Tibial nerve (tissue), 4 donors: ENCODE data around the gene AGO4. TPM values are rescaled to one million over a fixed set of nuclear protein-coding genes. Genes with fewer than 3 reads are reported as not detected.
"Not testable (repeated sequence)": the region's sequence is repeated elsewhere in the genome, so short reads cannot be mapped to it uniquely, and the experiment has no call there.

Source experiments
- DNase-seq, 2 donors: peaks; one replicate each; pipeline ENCODE4 v3.0.0-alpha.2; 2019; ENCODE audit warnings: low spot score in 2 of 2
- H3K27ac ChIP-seq, 4 donors: fragments of 200-600 bp; sonication (generic) in 3 of 4; one replicate each; pipeline ENCODE4 v1.5.1; 2017 to 2019; ENCODE audit warnings: mild to moderate bottlenecking in 1 of 4
- H3K27me3 ChIP-seq, 2 donors: fragments of 200-600 bp; sonication (generic) in 1 of 2; one replicate each; pipeline versions ENCODE4 v1.5.1 to v1.6.0; 2017 to 2019
- H3K36me3 ChIP-seq, 3 donors: fragments of 200-600 bp; sonication (generic); one replicate each; pipeline ENCODE4 v1.5.1; 2018 to 2019
- H3K4me1 ChIP-seq, 4 donors: fragments of 200-600 bp; sonication (generic) in 3 of 4; one replicate each; pipeline ENCODE4 v1.5.1; 2017 to 2019
- H3K4me3 ChIP-seq, 4 donors: fragments of 200-600 bp; sonication (generic) in 3 of 4; one replicate each; pipeline ENCODE4 v1.5.1; 2017 to 2019; ENCODE audit warnings: mild to moderate bottlenecking in 1 of 4, moderate library complexity in 1 of 4
- H3K9me3 ChIP-seq, 4 donors: fragments of 200-600 bp; sonication (generic) in 3 of 4; one replicate each; pipeline ENCODE4 v1.5.1; 2017 to 2019
- EP300 ChIP-seq, 2 donors: sonication (generic); formaldehyde crosslinking; IDR thresholded peaks; one replicate each; pipeline ENCODE4 v1.6.1; 2017; ENCODE audit warnings: antibody characterized with exemption in 2 of 2, mild to moderate bottlenecking in 1 of 2
- POLR2A ChIP-seq, 2 donors: fragments of 450-650 bp; IDR thresholded peaks; one replicate each; pipeline ENCODE4 v1.6.1; 2017; ENCODE audit warnings: antibody characterized with exemption in 2 of 2, mild to moderate bottlenecking in 2 of 2, moderate library complexity in 2 of 2
- WGBS, 2 donors: methylation state at CpG; one replicate each; pipeline ENCODE4 v1.1.5; 2018; 5-methylcytosine and 5-hydroxymethylcytosine counted together
- total RNA-seq, 4 donors: library from RNA; depleted of rRNA; stranded (reverse); fragments of >200 nt; gene quantifications; one replicate each; pipeline ENCODE4 v1.1.0, GENCODE V29; 2016
- TF ChIP-seq, protein P1 (sequence below), 5 experiments: fragments of 200-600 bp in 3 of 5; fragments of 450-650 bp in 2 of 5; sonication (generic) in 3 of 5; IDR thresholded peaks; one replicate each; pipeline ENCODE4 v1.5.1; 2016 to 2019; ENCODE audit warnings: antibody characterized with exemption in 5 of 5, mild to moderate bottlenecking in 3 of 5, moderate library complexity in 2 of 5

The AGO4 gene
- total RNA-seq, 4 donors from 2014 or later, result 11.5 to 16.3 (median 13.9) TPM

DNA sequence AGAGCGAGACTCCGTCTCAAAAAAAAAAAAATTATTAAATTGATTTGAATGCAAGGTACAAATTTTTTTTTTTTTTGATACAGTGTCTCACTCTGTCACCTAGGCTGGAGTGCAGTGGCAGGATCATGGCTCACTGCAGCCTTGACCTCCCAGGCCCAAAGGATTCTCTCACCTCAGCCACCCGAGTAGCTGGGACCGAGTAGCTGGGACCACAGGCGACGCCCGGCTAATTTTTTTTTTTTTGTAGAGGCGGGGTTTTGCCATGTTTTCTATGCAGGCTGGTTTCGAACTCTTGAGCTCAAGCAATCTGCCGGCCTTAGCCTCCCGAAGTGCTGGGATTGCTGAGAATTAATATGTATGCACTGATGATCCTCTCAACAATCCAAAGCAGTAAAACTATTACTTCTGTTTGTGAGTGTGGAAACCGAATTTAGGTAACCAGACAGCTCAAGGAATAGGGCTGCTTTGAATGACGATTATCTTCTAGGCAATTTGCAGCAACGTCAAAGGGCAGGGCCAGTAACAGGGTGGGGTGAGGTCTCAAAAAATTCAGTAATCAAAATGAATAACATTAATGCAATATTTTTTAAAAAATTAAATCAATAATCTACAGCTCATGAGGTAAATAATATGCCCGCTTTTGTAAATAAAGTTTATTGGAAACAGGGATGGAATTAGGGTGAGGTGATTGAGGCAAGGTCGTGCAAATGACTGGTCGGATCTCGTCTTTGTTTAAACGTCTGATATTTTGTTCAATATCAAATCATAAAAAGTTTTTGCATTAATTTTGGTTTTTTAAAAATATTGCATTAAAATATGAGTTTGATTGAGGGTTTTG, 39.2 kb upstream of the AGO4 start:
- DNase-seq, result no peak

DNA sequence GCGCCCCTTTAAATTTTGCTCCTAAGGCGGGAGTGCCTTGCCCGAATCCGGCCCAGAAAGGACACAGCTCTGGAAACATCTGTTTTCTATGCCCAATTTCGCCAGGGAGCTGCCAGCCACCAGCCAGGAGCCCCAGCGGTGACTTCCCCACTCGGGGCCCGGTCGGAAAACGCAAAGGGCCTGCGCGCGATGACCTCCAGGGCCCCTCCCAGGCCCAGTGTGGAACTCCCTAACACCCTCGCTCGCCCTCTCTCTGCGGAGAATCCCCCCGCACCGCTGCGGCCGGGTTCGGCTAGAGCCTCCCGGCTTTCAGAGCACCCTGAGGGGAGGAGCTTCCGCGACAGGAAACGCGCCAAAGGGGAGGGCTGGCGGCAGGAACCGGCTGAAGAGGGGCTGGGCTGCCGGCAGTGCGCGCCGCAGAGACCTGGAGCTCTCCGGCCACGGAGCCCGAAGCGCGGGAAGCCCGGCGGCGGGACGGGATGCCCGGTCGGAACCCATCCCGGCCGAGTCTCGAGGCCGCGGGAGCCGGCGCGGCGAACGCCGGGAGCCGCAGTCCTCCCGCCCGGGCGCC, 38.5 kb upstream of the AGO4 start:
- peak overlapping the region in 3 of 4 donors; percentile 64 to 79 (median 78) for H3K27ac ChIP-seq
- 0 to 1% methylated on average over 29 to 33 of the region's 58 CpGs for WGBS, 2 donors
- TF ChIP-seq EP300 (IDR thresholded peaks at IDR 0.05), result no peak
- no peak for TF ChIP-seq POLR2A (IDR thresholded peaks at IDR 0.05)
- TF ChIP-seq, protein P1, sequence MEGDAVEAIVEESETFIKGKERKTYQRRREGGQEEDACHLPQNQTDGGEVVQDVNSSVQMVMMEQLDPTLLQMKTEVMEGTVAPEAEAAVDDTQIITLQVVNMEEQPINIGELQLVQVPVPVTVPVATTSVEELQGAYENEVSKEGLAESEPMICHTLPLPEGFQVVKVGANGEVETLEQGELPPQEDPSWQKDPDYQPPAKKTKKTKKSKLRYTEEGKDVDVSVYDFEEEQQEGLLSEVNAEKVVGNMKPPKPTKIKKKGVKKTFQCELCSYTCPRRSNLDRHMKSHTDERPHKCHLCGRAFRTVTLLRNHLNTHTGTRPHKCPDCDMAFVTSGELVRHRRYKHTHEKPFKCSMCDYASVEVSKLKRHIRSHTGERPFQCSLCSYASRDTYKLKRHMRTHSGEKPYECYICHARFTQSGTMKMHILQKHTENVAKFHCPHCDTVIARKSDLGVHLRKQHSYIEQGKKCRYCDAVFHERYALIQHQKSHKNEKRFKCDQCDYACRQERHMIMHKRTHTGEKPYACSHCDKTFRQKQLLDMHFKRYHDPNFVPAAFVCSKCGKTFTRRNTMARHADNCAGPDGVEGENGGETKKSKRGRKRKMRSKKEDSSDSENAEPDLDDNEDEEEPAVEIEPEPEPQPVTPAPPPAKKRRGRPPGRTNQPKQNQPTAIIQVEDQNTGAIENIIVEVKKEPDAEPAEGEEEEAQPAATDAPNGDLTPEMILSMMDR (IDR thresholded peaks at IDR 0.05), result no peak
- peaks cover 0 to 8% (median 0%) of the 10 kb centered on the region in 4 donors for H3K4me1 ChIP-seq
- H3K9me3 ChIP-seq, result no peaks in the 10 kb centered on the region
- no peaks in the 10 kb centered on the region for H3K27me3 ChIP-seq
- DNase-seq, result peak; percentile 45 to 56
- H3K4me3 ChIP-seq, result peak overlapping the region; percentile 42 to 80 (median 70)
- no peaks in the 10 kb centered on the region for H3K36me3 ChIP-seq

More for the DNA sequence above, 39.2 kb upstream of the AGO4 start:
- peaks cover 0 to 8% (median 0%) of the 10 kb centered on the region in 4 donors for H3K4me1 ChIP-seq
- TF ChIP-seq EP300 (IDR thresholded peaks at IDR 0.05) (no peak), POLR2A (IDR thresholded peaks at IDR 0.05) (no peak)
- TF ChIP-seq, protein P1 (IDR thresholded peaks at IDR 0.05), result no peak
- peak overlapping the region; percentile 42 to 80 (median 70) for H3K4me3 ChIP-seq
- no peaks in the 10 kb centered on the region for H3K9me3 ChIP-seq
- no peaks in the 10 kb centered on the region for H3K36me3 ChIP-seq
- WGBS, 2 donors, result 36 to 40% methylated on average over 19 of the region's 19 CpGs
- H3K27me3 ChIP-seq, result no peaks in the 10 kb centered on the region
- peak overlapping the region in 3 of 4 donors; percentile 64 to 79 (median 78) for H3K27ac ChIP-seq

DNA sequence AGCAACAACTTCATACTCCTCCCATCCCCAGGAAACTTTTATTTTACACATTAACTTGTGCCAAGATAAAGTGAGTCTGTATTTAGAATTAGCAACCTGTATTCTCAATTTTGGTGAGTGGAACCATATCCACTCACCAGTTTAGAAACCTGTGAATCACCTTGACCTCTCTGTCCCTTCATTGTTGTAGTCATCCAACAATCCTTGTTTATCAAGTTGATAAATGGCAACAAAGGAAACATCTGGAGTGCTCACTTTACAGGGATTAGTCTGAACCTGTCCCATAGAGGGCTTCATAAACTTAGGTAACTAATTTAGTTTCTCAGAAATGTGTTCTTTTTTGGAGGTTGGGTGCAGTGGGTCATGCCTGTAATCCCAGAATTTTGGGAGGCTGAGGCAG, 34.1 kb upstream of the AGO4 start:
- peaks cover 0 to 4% (median 0%) of the 10 kb centered on the region in 4 donors for H3K4me1 ChIP-seq
- H3K27me3 ChIP-seq, result no peaks in the 10 kb centered on the region
- TF ChIP-seq, protein P1 (IDR thresholded peaks at IDR 0.05), result no peak
- TF ChIP-seq POLR2A (IDR thresholded peaks at IDR 0.05) (no peak), EP300 (IDR thresholded peaks at IDR 0.05) (no peak)
- H3K36me3 ChIP-seq, result no peaks in the 10 kb centered on the region
- no peak overlapping the region for H3K27ac ChIP-seq
- no peak overlapping the region for H3K4me3 ChIP-seq
- no peaks in the 10 kb centered on the region for H3K9me3 ChIP-seq
- no peak for DNase-seq

DNA sequence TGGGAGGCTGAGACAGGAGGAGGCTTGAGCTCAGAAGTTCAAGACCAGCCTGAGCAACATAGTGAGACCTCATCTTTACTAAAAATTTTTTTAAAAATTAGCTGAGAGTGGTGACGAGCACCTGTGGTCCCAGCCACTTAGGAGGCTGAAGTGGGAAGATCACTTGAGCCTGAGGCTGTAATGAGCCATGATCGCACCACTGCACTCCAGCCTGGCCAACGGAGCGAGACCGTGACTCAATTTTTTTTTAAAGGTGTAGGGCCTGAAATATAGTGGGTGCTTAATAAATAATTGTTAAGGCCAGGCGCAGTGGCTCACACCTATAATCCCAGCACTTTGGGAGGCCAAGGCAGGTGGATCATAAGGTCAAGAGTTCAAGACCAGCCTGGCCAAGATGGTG, 31.6 kb upstream of the AGO4 start:
- H3K27ac ChIP-seq, H3K27me3 ChIP-seq: not testable (repeated sequence)
- 86 to 92% methylated on average over 6 of the region's 6 CpGs for WGBS, 2 donors

DNA sequence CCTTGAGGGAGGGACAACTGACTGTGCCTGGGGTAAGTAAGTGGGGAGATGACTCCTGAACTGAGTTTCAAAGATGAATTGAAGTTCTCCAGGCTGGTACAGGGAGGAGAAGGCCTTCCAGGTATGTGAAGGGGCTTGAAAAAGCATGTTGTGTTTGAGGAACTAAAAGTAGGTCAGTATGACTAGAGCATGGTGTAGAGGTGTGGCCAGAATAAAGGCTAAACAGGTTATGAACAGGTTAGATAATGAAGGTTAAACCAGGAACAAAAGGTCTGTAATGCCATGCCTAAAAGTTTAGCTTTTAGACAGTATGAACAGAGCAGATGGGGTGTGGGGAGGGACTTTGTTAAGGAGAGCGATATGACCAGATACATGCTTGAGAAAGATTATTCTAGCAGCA, 30.7 kb upstream of the AGO4 start:
- DNase-seq, result no peak
- no peak for TF ChIP-seq EP300 (IDR thresholded peaks at IDR 0.05)
- Histone ChIP-seq H3K9me3 (no peaks in the 10 kb centered on the region), H3K27me3 (no peaks in the 10 kb centered on the region), H3K36me3 (no peaks in the 10 kb centered on the region), H3K4me1 (no peaks in the 10 kb centered on the region), H3K4me3 (no peak overlapping the region), H3K27ac (no peak overlapping the region)
- 90 to 92% methylated on average over 1 of the region's 1 CpG for WGBS, 2 donors

More for the DNA sequence above, 31.6 kb upstream of the AGO4 start:
- not testable (repeated sequence) for H3K9me3 ChIP-seq, H3K4me1 ChIP-seq, H3K4me3 ChIP-seq, DNase-seq, H3K36me3 ChIP-seq

DNA sequence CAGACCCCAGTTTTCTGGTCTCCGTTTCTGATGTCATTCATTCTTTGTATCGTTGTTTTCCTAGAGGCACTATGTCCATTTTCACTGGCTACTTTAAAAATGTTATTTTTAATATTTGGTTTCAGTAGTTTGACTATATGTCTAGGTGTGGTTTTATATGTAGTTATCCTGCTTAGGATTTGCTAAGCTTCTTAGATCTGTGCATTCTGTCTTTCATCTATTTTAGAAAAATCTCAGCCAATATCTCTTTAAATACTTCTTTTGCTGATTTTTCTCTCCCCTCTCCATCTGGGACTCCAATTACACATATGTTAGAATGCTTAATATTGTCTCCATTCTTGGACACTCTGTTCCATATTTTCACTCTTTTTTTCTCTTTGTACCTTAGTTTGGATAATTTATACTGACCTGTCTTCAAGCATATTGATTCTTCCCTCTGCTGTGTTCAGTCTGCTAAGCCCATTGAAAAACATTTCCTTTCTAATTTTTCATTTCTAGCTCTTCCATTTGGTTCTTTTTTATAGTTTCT, 24.7 kb upstream of the AGO4 start:
- Histone ChIP-seq H3K27ac (no peak overlapping the region), H3K27me3 (no peaks in the 10 kb centered on the region), H3K4me1 (no peaks in the 10 kb centered on the region), H3K4me3 (no peak overlapping the region), H3K9me3 (no peaks in the 10 kb centered on the region), H3K36me3 (no peaks in the 10 kb centered on the region)
- WGBS, 2 donors, result 92 to 94% methylated on average over 2 of the region's 2 CpGs
- TF ChIP-seq EP300 (IDR thresholded peaks at IDR 0.05) (no peak), POLR2A (IDR thresholded peaks at IDR 0.05) (no peak)
- TF ChIP-seq, protein P1 (IDR thresholded peaks at IDR 0.05), result no peak
- no peak for DNase-seq

DNA sequence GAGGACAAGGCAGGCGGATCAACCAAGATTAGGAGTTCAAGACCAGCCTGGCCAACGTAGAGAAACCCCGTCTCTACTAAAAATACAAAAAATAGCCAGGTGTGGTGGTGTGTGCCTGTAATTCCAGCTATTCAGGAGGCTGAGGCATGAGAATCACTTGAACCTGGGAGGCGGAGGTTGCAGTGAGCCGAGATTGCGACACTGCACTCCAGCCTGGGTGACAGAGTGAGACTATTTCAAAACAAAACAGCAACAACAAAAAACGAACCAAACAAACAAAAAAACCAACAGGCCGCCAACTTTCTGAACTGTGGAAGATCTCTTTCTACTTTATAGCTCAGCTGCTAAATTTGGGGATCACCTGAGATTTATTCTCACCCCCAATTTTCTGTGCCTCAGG, 23.5 kb upstream of the AGO4 start:
- H3K27ac ChIP-seq, H3K9me3 ChIP-seq, H3K4me1 ChIP-seq, H3K36me3 ChIP-seq, H3K4me3 ChIP-seq, DNase-seq, H3K27me3 ChIP-seq: not testable (repeated sequence)
- 87% methylated on average over 8 of the region's 8 CpGs for WGBS, 2 donors
